NAMALWA (cell line): Measurements from ENCODE around the gene HPCAL1.

Experiments
- DNase-seq: peaks from one replicate; pipeline ENCODE4 v3.0.0-alpha.2; 2015; ENCODE audit warnings: low spot score

Gene HPCAL1

GRCh38 chr2:10426726-10427617, 124.3 kb downstream of the HPCAL1 start:
- no peak for DNase-seq

DNA sequence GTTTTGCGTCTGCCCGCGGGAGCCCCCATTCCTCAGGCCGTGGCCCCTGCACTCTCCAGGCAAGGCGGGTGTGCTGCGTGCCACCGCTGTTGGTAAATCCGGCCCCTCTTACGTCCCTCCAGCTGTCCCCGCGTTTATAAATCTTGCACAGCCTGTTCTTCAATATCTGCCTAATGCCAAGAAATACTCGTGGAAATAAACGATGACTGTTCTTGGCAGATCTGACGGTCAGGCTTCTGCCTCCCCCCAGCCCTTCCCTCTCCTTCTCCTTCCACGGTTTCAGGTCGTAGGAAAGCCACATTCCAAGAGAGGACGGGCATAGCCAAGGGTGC, 124.9 kb downstream of the HPCAL1 start:
- DNase-seq: no peak

DNA sequence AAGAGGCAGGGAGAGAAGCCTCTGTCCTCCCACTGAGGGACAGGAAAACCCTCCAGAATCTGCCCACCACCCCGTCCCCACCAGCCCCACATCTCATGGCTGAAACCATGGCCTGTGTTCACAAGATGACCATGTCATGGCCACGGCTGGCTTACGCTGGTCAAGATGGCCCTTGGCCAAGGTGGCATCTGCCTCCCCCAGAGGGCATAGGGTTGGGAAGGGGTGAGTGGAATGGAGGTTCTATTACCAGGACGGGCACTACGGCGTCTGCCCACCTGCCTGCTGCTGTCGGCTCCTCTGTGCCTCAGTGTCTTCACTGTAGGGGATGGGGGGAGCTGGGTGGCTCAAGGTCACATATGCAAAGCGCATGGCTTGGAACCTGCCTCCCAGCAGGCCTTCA, 125.7 kb downstream of the HPCAL1 start:
- DNase-seq: no peak

DNA sequence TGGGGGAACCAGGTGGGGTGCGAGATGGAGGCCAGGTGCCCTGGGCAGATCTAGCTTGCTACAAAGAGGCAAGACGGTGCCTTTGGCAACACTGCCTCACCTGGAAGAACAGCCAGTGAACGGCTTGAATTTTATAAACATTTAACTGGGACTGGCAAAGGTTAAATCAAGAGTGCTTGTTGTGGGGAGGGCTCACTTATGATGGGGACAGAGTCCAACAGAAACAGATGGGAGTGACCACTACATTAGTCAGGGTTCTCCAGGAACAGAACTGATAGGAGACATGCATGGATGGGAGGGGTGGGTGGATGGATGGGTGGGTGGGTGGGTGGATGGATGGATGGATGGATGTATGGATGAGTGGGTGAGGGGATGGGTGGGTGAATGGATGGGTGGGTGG, 126.2 kb downstream of the HPCAL1 start:
- DNase-seq: no peak

DNA sequence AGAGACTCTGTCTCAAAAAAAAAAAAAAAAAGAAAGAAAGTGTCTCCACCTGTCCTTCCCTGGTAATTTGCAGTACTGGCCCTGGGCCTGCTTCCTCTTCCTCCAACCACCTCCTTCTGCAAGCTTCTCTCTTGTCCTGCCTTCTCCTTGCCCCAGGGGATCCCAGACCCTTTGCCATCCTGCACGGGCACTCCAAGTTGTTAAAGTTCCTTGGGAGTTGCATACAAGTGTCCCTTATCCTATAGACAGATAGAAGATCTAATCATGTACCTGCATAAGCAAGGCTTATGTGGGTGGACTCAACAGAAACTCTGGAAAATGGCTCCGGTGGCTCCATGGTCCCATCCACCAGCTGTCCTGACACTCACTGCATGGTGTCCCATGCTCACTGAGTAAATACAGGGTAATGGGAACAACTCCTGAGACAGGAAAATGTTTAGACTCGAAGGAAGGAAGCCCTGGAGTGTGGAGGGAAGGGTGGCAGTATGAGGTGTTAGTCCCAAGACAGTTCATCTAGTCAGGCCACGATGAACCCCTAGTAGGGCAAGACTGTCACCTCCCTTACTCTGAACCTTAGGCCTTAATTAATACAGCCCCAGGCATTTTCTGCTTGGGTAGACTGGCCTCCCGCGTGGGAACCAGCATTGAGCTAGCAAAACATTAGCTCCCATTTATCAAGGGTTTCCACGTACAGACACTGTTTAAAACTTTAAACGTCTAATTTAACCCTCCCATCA, 128.3 kb downstream of the HPCAL1 start:
- DNase-seq: no peak

DNA sequence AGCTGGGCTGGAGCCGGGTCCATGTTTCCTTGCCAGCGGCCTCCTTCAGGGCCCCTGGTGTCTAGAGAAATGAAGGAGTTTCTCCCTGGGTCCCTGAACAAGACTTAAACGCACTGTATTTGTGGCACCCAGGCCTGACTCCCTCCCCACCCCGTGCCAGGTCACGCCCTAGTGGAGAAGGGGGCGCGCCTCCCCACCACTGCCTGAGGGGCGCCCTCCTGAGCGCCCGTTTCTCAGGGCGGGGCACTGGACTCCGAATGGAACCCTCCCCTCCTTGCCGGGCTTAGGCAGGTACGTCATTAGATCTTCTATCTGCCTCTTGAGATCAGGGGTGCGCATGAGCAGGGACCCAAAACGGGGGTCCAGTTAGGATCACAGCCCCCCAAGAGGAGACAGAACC, 129.1 kb downstream of the HPCAL1 start:
- no peak for DNase-seq

GRCh38 chr2:10432311-10433181, 129.8 kb downstream of the HPCAL1 start:
- no peak for DNase-seq

DNA sequence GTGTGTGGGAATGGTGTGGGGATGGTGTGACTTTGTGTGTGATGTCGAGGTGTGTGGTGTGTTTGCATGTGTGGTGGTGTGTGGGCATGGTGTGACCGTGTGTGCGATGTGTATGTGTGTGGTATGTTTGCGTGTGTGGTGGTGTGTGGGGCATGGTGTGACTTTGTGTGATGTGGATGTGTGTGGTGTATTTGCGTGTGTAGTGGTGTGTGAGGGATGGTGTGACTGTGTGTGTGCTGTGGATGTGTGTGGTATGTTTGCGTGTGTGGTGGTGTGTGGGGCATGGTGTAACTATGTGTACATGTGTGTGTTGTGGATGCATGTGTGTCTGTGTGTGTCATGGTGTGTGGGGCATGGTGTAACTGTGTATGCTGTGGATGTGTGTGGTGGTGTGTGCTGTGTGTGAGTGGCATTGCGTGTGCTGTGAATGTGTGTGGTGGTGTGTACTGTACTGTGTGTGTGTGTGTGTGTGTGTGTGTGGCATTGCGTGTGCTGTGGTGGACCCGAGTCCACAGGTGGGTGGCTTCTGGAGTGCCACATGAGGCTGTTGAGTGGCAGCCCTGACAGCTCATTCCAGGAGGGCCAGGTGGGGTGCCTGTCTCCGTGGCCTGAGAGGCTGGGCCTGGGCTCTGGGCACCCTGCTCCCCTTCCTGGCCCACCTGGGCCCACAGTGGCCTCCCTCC, 130.7 kb downstream of the HPCAL1 start:
- DNase-seq: no peak

- DNase-seq: no peak
These were observed 131.5 kb downstream of the HPCAL1 start for GRCh38 chr2:10433947-10434885.

- peak; percentile 88 for DNase-seq
These were observed 132.4 kb downstream of the HPCAL1 start for GRCh38 chr2:10434886-10435819.

DNA sequence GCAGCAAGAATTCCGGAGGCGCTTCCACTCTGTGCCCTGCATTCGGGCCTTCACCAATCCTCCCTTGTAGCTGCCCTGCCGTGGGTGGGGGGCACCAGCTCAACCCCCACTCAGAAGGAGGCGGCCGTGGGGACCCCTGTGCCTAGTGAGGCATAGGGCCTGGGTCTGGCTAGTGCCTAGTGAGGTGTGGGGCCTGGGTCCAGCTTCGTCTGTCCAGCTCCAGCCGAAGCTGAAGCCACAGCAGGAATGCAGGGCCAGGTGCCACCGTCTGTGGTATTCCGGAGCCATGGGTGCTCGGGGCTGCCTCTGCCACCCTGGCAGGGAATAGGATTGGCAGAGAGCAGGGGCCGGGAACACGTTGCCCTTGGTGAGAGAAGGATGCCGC, 133.1 kb downstream of the HPCAL1 start:
- no peak for DNase-seq

- no peak for DNase-seq
These were observed 133.9 kb downstream of the HPCAL1 start for GRCh38 chr2:10436583-10437110.

DNA sequence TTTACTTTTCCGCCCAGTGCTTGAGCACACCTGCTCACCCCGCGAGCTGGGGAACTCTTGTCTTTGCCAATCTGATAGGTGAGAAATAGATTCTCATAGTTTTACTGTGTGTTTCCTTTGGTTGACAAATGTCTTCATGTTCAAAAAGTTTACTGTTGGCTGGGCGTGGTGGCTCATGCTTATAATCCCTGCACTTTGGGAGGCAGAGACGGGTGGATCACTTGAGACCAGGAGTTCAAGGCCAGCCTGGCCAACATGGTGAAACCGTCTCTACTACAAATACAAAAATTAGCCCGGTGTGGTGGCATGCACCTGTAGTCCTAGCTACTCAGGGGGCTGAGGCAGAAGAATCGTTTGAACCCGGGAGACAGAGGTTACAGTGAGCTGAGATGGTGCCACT, 135.1 kb downstream of the HPCAL1 start:
- DNase-seq: no peak

GRCh38 chr2:10438688-10439087, 136.0 kb downstream of the HPCAL1 start:
- DNase-seq: peak; percentile 37

GRCh38 chr2:10439185-10439879, 136.6 kb downstream of the HPCAL1 start:
- DNase-seq: peak; percentile 47

- DNase-seq: no peak
These were observed 137.3 kb downstream of the HPCAL1 start for GRCh38 chr2:10439971-10440370.

- DNase-seq: no peak
These were observed 138.0 kb downstream of the HPCAL1 start for GRCh38 chr2:10440736-10441135.

- DNase-seq: no peak
These were observed 139.2 kb downstream of the HPCAL1 start for GRCh38 chr2:10441948-10442347.
